SK-N-SH treated with all-trans-retinoic acid at 6 μM for 48 hours (cell line): ENCODE measurements around the gene GNAQ.

ENCODE experiments used
- ATAC-seq: fragments of 200-7000 bp; cut with Tn5 transposase; 3 replicates; pipeline ENCODE4 v1.9.1; 2020; ENCODE audit warnings: mild to moderate bottlenecking, moderate library complexity
- ARNTL ChIP-seq: fragments of 450-650 bp; formaldehyde crosslinking; IDR thresholded peaks from 2 replicates; pipeline ENCODE4 v1.5.0; 2020; ENCODE audit warnings: low read depth, mild to moderate bottlenecking, moderate library complexity, borderline replicate concordance
- BACH2 ChIP-seq: fragments of 250-450 bp; sonication (Bioruptor Pico); IDR thresholded peaks from 2 replicates; pipeline ENCODE4 v1.9.0; 2021; ENCODE audit warnings: mild to moderate bottlenecking, borderline replicate concordance
- CSDC2 ChIP-seq: fragments of 250-450 bp; sonication (Bioruptor Pico); IDR thresholded peaks from 2 replicates; pipeline ENCODE4 v1.5.0; 2020; ENCODE audit warnings: mild to moderate bottlenecking, moderate library complexity
- ESRRG ChIP-seq: fragments of 250-450 bp; sonication (Bioruptor Pico); IDR thresholded peaks from 2 replicates; pipeline ENCODE4 v1.6.1; 2021; ENCODE audit warnings: mild to moderate bottlenecking
- GLIS3 ChIP-seq: fragments of 250-450 bp; sonication (Bioruptor Pico); IDR thresholded peaks from 2 replicates; pipeline ENCODE4 v1.5.0; 2020; ENCODE audit warnings: mild to moderate bottlenecking, moderate library complexity
- ISL1 ChIP-seq: fragments of 250-450 bp; sonication (Bioruptor Pico); IDR thresholded peaks from 2 replicates; pipeline ENCODE4 v2.1.2; 2022; ENCODE audit warnings: mild to moderate bottlenecking, moderate library complexity
- OSR1 ChIP-seq: fragments of 250-450 bp; sonication (Bioruptor Pico); IDR thresholded peaks from 2 replicates; pipeline ENCODE4 v1.8.0; 2022; ENCODE audit warnings: moderate library complexity, mild to moderate bottlenecking, inconsistent platforms
- PPARA ChIP-seq: fragments of 250-450 bp; sonication (Bioruptor Pico); IDR thresholded peaks from 2 replicates; pipeline ENCODE4 v1.5.0; 2020; ENCODE audit warnings: mild to moderate bottlenecking, borderline replicate concordance
- RARB ChIP-seq: fragments of 250-450 bp; sonication (Bioruptor Pico); IDR thresholded peaks from 2 replicates; pipeline ENCODE4 v1.8.0; 2021; ENCODE audit warnings: mild to moderate bottlenecking, moderate library complexity
- SNAI2 ChIP-seq: fragments of 250-450 bp; sonication (Bioruptor Pico); IDR thresholded peaks from 2 replicates; pipeline ENCODE4 v1.5.0; 2020; ENCODE audit warnings: mild to moderate bottlenecking, moderate library complexity
- TCF4 ChIP-seq: fragments of 250-450 bp; sonication (Bioruptor Pico); IDR thresholded peaks from 2 replicates; pipeline ENCODE4 v1.8.0; 2021; ENCODE audit warnings: mild to moderate bottlenecking, moderate library complexity, borderline replicate concordance
- TOX ChIP-seq: fragments of 250-450 bp; sonication (Bioruptor Pico); IDR thresholded peaks from 2 replicates; pipeline ENCODE4 v1.8.0; 2021; ENCODE audit warnings: mild to moderate bottlenecking, moderate library complexity, borderline replicate concordance
- ZC3H10 ChIP-seq: fragments of 250-450 bp; sonication (Bioruptor Pico); IDR thresholded peaks from 2 replicates; pipeline ENCODE4 v1.5.1; 2021; ENCODE audit warnings: mild to moderate bottlenecking, moderate library complexity
- ZFP3 ChIP-seq: fragments of 250-450 bp; sonication (Bioruptor Pico); IDR thresholded peaks from 2 replicates; pipeline ENCODE4 v1.5.0; 2020; ENCODE audit warnings: mild to moderate bottlenecking, moderate library complexity
- ZFP30 ChIP-seq: fragments of 450-650 bp; formaldehyde crosslinking; IDR thresholded peaks from 2 replicates; pipeline ENCODE4 v1.5.0; 2022; ENCODE audit warnings: mild to moderate bottlenecking, moderate library complexity
- ZNF565 ChIP-seq: fragments of 450-650 bp; formaldehyde crosslinking; conservative IDR thresholded peaks from 2 replicates; pipeline ENCODE4 v1.5.0; 2020; ENCODE audit warnings: low read depth, mild to moderate bottlenecking, moderate library complexity
- ZNF70 ChIP-seq: fragments of 450-650 bp; formaldehyde crosslinking; IDR thresholded peaks from 2 replicates; pipeline ENCODE4 v1.5.0; 2020; ENCODE audit warnings: mild to moderate bottlenecking, moderate library complexity
- ZNF8 ChIP-seq: fragments of 450-650 bp; formaldehyde crosslinking; IDR thresholded peaks from 2 replicates; pipeline ENCODE4 v1.5.0; 2020; ENCODE audit warnings: mild to moderate bottlenecking, moderate library complexity
- TF ChIP-seq, protein P1 (sequence below): fragments of 250-450 bp; sonication (Bioruptor Pico); IDR thresholded peaks from 2 replicates; pipeline ENCODE4 v1.5.1; 2020; ENCODE audit warnings: low read depth, mild to moderate bottlenecking, moderate library complexity
- TF ChIP-seq, protein P2 (sequence below): fragments of 250-450 bp; sonication (Bioruptor Pico); IDR thresholded peaks from 2 replicates; pipeline ENCODE4 v1.5.0; 2020; ENCODE audit warnings: mild to moderate bottlenecking, moderate library complexity
- TF ChIP-seq, protein P3 (sequence below): fragments of 250-450 bp; sonication (Bioruptor Pico); IDR thresholded peaks from 2 replicates; pipeline ENCODE4 v1.8.0; 2021; ENCODE audit warnings: low read depth, mild to moderate bottlenecking, moderate library complexity, borderline replicate concordance
- TF ChIP-seq, protein P4 (sequence below): fragments of 250-450 bp; sonication (Bioruptor Pico); IDR thresholded peaks from 2 replicates; pipeline ENCODE4 v1.8.0; 2020; ENCODE audit warnings: mild to moderate bottlenecking, moderate library complexity, borderline replicate concordance

The GNAQ gene

DNA sequence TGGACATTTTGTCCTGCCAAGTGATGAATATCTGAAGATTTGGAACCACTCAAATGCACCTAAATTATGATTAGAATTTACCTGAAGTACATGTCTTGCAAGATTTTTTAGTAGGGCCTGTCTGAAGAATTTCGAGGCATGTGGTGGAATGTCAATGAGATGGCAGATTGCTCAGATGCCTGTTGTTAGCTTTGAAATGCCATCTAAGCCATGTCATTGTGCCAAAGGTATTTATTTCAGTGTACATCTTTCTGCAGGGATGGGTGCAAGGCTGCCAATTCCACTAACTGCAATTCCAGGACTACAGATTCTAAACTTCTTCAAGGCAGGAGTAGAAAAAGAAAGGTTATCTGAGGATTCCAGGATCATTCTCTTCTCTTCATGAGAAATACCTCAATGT, 9.1 kb upstream of the GNAQ start:
- no peak for ATAC-seq
- TF ChIP-seq SNAI2 = no peak
- TF ChIP-seq ISL1 = no peak
- TF ChIP-seq, protein P1, sequence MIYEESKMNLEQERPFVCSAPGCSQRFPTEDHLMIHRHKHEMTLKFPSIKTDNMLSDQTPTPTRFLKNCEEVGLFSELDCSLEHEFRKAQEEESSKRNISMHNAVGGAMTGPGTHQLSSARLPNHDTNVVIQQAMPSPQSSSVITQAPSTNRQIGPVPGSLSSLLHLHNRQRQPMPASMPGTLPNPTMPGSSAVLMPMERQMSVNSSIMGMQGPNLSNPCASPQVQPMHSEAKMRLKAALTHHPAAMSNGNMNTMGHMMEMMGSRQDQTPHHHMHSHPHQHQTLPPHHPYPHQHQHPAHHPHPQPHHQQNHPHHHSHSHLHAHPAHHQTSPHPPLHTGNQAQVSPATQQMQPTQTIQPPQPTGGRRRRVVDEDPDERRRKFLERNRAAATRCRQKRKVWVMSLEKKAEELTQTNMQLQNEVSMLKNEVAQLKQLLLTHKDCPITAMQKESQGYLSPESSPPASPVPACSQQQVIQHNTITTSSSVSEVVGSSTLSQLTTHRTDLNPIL (CRISPR knock-in tag) = no peak
- no peak for TF ChIP-seq ZNF70 (CRISPR knock-in tag)
- TF ChIP-seq ZC3H10 (CRISPR knock-in tag) = no peak
- TF ChIP-seq BACH2 (CRISPR knock-in tag) = no peak
- TF ChIP-seq ARNTL (CRISPR knock-in tag) = no peak
- TF ChIP-seq, protein P2, sequence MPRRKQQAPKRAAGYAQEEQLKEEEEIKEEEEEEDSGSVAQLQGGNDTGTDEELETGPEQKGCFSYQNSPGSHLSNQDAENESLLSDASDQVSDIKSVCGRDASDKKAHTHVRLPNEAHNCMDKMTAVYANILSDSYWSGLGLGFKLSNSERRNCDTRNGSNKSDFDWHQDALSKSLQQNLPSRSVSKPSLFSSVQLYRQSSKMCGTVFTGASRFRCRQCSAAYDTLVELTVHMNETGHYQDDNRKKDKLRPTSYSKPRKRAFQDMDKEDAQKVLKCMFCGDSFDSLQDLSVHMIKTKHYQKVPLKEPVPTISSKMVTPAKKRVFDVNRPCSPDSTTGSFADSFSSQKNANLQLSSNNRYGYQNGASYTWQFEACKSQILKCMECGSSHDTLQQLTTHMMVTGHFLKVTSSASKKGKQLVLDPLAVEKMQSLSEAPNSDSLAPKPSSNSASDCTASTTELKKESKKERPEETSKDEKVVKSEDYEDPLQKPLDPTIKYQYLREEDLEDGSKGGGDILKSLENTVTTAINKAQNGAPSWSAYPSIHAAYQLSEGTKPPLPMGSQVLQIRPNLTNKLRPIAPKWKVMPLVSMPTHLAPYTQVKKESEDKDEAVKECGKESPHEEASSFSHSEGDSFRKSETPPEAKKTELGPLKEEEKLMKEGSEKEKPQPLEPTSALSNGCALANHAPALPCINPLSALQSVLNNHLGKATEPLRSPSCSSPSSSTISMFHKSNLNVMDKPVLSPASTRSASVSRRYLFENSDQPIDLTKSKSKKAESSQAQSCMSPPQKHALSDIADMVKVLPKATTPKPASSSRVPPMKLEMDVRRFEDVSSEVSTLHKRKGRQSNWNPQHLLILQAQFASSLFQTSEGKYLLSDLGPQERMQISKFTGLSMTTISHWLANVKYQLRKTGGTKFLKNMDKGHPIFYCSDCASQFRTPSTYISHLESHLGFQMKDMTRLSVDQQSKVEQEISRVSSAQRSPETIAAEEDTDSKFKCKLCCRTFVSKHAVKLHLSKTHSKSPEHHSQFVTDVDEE (CRISPR knock-in tag) = no peak
- TF ChIP-seq PPARA (CRISPR knock-in tag) = no peak
- no peak for TF ChIP-seq ZNF8 (CRISPR knock-in tag)
- no peak for TF ChIP-seq ZNF565 (CRISPR knock-in tag)
- TF ChIP-seq, protein P3, sequence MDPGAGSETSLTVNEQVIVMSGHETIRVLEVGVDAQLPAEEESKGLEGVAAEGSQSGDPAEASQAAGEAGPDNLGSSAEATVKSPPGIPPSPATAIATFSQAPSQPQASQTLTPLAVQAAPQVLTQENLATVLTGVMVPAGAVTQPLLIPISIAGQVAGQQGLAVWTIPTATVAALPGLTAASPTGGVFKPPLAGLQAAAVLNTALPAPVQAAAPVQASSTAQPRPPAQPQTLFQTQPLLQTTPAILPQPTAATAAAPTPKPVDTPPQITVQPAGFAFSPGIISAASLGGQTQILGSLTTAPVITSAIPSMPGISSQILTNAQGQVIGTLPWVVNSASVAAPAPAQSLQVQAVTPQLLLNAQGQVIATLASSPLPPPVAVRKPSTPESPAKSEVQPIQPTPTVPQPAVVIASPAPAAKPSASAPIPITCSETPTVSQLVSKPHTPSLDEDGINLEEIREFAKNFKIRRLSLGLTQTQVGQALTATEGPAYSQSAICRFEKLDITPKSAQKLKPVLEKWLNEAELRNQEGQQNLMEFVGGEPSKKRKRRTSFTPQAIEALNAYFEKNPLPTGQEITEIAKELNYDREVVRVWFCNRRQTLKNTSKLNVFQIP (CRISPR knock-in tag) = no peak
- TF ChIP-seq OSR1 (CRISPR knock-in tag) = no peak
- no peak for TF ChIP-seq ESRRG
- TF ChIP-seq CSDC2 (CRISPR knock-in tag) = no peak

DNA sequence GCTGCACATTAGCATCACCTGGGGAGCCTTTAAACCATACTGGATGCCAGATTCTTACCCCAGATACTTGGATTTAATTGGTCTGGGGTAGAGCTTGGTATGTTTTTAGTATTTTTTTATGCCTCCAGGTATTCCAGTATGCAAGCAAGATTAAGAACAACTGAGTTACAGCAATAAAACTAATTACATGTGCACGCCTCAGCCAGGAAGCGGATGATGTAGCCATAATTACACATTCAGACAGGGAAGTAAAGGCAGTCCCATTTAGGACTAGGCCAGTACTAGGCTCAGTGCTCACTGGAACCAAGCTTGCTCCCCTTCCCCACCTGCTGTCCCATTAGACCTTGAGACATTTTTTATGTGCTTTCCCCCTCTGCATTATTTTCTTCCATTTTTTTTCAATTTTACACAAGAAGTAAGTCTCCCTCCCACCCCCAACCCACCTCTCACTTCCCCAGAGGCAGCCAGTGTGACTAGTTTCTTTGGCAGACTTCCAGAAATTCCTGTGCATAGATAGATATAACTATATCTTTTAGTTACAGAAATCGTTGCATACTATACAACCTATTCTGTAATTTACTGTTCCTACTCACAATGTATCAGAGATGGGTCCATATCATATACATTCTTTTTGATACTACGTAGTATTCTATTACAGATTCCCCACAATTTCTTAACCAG, 7.1 kb upstream of the GNAQ start:
- TF ChIP-seq ZFP30 (CRISPR knock-in tag) (no peak), TCF4 (CRISPR knock-in tag) (no peak), ZC3H10 (CRISPR knock-in tag) (no peak), OSR1 (CRISPR knock-in tag) (no peak), RARB (CRISPR knock-in tag) (no peak), CSDC2 (CRISPR knock-in tag) (no peak), ZNF565 (CRISPR knock-in tag) (no peak), ZNF70 (CRISPR knock-in tag) (no peak), GLIS3 (no peak), ZFP3 (CRISPR knock-in tag) (no peak), ESRRG (no peak), TOX (CRISPR knock-in tag) (no peak), SNAI2 (no peak), ARNTL (CRISPR knock-in tag) (no peak), BACH2 (CRISPR knock-in tag) (no peak)
- TF ChIP-seq, protein P4, sequence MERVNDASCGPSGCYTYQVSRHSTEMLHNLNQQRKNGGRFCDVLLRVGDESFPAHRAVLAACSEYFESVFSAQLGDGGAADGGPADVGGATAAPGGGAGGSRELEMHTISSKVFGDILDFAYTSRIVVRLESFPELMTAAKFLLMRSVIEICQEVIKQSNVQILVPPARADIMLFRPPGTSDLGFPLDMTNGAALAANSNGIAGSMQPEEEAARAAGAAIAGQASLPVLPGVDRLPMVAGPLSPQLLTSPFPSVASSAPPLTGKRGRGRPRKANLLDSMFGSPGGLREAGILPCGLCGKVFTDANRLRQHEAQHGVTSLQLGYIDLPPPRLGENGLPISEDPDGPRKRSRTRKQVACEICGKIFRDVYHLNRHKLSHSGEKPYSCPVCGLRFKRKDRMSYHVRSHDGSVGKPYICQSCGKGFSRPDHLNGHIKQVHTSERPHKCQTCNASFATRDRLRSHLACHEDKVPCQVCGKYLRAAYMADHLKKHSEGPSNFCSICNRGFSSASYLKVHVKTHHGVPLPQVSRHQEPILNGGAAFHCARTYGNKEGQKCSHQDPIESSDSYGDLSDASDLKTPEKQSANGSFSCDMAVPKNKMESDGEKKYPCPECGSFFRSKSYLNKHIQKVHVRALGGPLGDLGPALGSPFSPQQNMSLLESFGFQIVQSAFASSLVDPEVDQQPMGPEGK = no peak
- ATAC-seq = no peak

DNA sequence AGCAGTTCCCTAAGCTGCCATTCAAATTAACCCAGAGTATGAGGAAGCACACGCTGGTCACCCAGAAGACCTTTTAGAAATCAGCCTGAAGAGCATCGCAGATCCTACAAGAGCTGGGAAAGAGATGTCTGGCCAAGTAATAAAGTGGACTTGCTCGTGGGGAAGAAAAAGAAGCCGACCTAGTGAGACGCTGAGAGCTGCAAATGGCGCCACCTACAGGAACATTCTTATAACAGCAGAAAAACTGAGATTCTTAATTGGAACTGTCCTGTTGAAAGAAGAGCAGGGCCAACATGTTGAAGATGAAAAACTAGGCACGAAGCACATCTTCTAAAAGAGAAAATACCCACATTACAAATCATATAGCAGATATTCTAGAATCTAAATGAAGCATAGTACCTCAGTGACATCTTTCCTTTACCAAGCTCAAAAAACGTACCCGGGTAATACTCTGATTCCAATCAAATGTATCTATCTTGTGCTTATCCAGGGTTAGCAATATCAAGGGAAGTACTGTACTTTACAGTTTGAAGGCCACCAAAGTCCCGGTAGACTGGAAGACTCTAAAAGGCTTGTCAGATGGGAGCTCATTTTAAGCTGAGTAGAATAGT, 3.9 kb upstream of the GNAQ start:
- ATAC-seq = peak; percentile 50
- TF ChIP-seq, protein P1 (CRISPR knock-in tag) = no peak
- TF ChIP-seq, protein P2 (CRISPR knock-in tag) = peak; percentile 70
- TF ChIP-seq, all 23 proteins: peak for 1
